Stimulated activated CD4-positive, alpha-beta T cell treated with anti-CD3 and anti-CD28 coated beads, Interleukin-4, amount 100 ng/mL, for 48 hours (primary cell): Measurements from ENCODE around the gene HIPK2.

Experiments
- DNase-seq, 2 donors: peaks; one replicate each; pipeline ENCODE4 v3.0.0-alpha.2; 2020; ENCODE audit warnings: low read depth in 2 of 2

Gene HIPK2

DNA sequence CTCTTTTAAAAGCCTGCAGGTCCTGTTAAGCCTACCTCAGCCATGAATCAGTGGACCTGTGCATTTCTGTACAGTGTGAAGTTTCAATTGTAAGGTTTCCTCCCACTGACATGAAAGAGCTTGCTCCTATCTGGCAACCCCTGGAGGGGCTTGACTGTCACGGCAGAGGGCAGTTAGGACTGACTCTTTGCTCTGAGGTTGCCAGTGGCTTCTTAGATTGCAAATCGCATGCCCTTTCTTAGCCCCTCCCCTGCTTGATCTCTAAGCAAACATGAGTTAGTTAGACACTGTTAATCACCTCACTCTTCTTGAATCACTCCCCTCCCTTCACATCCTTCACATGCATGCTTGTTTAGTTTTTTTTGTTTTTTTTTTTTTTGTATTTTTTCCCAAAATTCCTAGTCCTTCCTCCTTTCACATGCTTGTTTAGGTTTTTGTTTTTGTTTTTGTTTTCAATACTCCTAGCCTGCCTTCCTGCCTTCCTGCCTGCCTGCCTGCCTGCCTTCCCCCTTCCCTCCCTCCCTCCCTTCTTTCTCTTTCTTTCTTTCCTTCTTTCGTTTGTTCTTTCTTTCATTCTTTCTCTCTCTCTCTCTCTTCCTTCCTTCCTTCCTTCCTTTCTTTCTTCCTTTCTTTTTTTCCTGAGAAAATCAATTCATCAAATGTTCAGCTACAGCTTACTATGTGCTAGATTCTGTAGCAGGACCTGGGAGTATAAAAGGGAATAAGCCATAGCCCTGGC is 6.0 kb upstream of the HIPK2 start:
- DNase-seq: no peak

DNA sequence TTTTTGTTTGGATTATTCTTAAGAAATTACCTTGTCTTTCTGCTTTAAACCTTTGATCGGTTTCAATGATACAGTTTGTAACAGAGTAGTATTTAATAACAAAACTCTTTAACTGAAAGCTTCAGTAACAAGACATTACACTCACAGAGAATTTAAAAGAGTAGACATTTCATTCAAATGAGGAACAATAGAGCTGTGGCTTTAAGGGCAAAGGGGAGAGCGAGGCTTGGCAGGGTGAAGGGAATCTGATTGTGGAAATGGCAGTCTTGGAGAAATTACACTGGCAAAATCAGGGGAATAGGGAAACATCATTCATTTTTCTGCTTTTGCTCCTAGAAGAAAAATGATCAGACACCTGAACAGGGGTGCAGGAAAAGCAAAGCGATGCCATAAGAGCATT is 5.1 kb upstream of the HIPK2 start:
- no peak for DNase-seq

DNA sequence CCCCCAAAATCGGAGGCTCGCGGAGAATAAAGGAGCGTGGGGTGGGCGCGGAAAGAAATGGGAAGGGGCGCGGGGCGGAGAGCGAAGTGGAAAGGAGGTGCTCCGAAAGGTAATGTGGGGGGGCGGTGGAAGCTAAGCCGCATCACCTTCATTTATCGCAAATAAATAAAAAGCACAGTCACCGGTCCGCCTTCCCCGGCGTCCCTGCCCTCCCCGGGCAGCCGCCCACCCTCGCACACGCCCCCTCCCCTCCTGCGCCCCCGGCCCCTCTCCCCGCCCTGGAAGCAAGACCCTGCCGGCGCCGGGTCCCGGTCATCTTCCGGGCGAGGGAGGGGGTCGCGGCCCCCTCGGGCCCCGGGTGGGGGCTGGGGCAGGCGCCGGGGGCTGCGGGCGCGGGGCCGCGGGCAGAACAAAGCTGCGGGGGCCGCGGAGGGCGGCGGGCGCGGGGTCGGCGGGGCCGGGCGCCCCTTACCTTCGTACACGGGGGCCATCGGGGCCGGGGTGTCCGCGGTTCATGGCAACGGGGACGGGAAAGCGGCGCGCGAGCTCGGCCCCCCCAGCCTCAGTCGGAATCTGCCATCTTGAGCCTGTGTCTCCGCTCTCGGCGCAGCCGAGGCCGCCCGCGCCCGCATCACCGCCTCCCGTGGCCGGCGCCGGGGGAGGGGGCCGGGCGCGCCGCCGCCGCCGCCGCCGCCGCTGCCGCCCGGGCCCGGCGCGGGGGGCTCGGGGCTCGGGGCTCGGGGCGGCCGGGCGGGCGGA is 486 bp downstream of the HIPK2 start:
- no peak for DNase-seq

DNA sequence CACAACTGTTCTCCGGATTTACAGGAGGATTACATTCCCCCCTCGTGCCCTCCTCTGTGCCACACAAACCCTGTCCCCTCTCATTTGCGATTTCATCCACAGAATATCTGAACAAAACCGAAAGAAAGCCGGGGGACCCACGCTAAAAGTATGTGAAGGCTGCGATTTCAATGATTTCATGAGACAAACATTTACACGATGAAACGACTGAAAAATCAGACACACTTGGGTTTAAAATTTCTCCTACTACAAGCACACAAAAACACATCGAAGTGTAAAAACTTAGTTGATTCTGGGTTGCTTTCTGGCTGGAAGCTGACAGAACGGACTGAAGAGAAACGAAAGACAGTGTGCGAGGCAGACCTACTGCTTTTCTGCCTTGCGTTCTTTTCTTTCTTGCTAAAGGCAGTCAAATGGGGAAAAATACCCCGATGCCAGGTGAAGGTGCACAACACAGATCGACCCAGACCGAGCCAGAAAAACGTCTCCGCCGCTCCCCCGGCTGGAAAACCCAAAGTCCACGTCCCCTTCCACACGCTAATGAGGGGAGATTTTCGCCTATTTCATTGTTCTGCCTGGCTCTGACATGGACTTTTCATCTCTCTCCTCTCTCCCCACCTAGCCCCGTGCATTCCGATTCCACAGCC is 1.2 kb downstream of the HIPK2 start:
- DNase-seq: no peak

DNA sequence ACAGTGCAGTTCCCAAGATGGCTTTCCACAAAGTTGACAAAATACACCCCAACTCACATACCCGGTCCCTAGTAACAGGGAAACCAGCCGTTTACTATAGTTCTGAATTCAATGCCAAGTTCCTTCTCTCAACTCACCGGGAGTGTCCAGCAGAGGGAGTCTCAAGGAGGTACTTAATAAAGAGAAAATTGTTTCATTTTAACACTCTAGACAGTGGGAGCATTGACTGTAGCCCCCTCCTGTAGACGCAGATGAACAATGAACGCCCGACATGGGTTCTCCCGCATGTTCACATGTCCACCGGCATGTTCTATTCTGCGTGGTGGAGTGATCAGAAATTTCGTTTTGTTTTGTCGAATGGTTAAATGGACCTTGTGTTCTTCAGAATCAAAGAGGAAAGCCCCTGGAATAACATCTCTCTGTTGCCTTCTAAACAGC is 1.9 kb downstream of the HIPK2 start:
- peak in 1 of 2 donors; percentile 45 for DNase-seq

DNA sequence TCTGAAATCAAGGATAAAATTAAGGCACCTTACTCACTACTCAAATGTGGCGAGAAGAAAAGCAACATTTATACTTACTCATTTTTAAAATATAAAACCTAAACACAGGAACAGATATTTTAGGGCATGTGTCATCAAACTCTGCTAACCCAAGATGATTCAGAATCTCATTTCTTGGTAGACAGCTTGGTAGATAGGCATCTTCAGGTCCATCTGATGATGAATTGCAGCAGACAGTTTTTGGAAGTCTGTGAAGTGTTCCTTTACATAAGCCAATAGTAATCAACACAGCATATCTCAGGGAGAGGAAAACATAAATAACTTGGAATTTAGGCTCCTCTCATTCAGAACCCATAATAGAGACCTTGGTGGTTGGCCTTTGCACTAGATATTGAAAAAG is 3.4 kb downstream of the HIPK2 start:
- DNase-seq: no peak

DNA sequence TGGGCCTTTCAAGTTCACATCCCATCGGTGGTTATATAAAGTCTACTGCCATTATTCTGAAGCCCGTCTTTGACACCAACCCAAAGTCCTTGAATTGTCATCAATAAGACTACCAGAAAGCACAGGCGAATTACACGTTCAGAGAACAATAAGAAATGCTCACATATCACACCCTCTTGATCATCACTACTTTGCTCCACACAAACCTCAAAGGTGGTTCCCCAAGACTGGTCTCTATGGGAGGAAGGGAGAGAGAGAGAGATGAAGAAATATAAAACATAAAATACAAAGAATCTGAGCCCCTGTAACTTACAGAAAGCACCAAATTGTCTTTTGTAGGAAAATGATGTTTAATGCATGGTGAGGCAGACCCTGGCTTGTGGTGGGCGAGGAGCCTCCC is 4.4 kb downstream of the HIPK2 start:
- no peak for DNase-seq

DNA sequence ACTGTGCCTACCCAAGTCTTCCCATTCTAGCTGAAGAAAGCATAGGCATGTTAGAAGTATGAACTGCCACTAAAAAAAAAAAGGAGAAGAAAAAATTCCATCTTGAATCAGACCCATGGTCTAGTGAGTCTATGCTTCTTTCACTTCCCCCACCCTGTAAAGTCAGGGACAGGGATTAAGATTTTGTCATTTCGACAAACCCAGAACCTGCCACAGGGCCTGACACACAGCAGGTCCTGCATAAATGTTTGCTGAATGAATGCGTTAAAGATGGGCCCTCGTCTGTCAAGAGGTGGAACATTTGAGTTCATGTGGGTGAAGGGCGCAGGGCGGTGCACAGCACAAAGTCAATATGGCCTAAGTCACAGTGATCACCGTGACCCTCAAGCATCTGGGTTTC is 4.9 kb downstream of the HIPK2 start:
- no peak for DNase-seq

DNA sequence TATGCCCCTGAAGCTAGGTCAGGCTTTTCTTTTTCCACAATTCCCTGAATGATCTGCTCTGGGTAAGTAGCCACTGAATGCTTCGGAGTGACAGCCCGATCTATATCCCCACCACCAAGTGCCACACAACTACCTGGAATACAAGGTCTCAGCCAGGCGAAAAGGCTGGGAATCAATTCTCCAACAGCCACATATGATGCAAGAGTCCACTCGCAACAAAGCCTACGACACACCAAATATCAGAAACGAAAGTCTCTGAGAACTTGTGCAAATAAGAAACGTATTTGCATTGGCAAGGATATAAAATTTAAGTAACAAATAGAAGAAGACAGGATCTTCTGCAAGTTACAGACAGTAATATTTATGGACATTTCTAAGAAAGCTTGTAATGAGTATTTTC is 5.7 kb downstream of the HIPK2 start:
- DNase-seq: no peak

DNA sequence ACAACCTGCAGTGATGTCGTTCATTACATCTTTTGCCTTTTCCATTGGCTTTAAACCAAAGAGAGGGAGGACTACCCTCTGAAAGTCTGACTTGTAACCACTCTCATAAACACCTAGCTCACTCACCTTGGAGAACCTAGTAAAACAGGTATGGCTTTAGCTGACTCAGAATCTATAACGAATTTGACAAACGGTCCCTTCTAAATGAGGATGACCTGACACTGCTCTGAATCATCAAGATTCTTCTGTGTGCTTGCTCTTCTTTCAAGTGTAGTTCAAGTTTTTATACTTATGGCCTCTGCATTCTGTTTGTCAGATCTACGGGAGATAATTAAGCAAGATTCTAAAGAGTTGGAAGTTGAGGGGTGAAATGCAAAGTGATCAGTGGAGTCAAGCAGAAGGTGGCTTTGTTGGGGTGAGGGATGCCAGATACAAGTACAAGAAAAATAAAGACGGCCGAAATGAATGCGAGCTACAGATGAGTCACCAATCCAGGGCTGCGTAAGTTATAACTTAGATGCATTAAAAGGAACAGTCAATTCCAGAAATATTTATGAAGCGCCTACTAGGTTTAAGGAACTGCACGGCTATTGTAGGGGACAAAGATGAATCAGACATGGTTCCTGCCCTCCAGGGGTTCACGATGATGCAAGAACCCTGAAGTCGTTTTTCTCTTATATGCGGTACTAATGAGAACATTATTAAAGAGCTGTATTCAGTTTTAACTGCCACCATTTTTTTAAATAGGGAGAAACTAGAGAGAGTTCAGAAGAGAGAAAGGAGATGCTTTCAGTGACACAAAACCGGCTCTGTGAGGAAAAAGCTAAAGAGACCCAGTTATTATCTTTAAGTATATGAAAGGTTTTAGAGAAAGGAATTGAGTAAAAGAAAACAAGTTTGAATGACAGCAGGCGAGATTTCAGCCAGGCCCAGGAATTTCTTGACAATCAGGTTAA is 6.5 kb downstream of the HIPK2 start:
- DNase-seq: no peak

DNA sequence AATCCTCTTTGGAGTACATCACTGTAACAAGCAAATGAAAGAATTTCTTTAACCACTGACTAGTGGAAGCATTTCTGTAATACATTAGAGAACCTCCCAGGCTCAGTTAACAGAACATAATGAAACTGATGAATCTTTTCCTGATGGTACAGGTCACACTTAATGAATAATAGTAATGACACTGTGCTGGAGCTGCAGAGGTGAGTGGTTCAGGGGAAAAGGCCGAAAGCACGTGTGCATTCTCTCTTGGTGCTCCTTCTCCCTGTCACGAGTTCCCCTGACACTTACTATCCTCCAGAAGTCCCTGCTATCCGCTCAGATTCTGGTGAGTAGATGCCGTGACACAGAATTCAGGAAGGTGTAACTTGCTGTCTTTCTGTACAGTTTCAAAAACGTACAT is 8.0 kb downstream of the HIPK2 start:
- no peak for DNase-seq

DNA sequence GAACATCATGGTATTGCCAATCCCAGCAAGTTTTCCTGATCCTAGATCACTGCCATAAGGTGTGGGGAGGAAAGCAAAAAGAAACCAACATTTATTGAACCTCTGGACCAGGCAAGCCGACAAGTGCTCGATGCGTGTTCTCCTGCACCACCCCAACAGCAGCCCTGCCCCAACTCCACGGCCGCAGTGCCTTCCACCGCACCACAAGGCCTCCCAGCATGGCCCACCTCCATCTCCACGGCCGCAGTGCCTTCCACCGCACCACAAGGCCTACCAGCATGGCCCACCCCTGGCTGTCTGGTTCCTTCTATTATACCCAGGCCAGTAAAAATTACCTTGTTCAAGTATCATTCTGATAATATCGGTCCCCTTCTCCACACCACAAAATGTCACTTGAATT is 8.7 kb downstream of the HIPK2 start:
- DNase-seq: no peak

DNA sequence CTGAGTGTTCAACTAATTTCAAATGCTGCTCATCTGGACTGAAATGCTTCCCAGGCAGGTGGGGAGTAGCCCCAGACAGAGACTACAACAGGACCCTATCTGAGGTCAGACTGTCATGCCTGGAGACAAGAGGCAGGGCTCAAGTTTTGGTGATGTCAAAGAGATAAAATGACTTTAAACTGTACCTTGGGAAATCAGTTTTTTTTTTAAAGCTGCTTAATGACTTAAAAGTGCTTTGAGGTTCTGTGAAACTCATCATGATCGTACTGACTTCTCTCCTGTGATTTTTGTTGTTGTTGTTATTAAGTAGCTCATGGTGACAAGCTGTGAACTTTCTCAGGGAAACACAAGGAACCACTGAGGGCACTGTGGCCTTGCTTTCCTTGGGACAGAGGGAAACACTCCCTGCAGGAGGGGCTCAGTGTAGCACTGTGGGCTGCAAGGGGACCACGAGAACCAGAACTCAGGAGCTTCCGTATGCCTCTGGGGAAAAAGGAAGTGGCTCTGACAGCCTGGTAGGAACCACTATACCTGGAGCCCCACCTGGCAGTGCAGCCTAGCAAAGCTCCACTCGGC is 9.5 kb downstream of the HIPK2 start:
- no peak for DNase-seq

DNA sequence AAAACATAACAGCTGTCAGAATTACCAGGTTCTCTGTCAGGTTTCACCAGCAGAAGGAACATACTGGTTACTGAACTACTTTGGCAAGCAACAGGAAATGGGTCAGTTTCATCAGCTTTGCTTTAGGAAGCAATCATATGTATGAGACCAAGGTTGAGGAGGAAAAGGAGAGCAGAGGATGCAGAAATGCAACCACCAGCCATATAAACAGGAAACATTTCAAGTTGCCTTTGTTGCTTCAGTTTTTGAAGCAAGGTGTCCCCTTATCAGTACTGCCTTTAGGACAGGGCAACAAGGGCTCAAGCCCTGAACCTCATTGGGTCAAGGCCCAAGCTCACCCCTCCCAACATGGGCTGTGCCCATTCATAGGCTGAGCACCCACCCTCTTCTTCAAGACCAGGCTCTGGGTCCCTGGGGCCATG is 10.2 kb downstream of the HIPK2 start:
- no peak for DNase-seq

DNA sequence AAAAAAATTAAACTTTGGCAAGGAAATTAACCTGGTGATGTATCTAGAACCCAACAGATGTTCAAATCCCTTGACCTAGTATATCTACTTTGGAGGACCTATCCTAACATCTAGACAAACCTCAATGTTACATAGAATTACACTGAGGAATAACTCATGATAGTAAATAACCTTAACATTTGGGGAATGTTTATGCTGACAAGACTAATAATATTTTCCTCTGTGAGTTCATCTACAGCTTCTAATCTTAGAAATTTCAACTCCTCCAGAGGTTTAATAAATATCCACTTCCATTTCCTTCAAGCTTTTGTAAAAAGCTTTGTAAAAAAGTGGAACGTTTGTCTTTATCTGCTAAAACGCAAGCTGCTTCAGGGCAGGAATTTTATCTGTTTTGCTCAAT is 12.7 kb downstream of the HIPK2 start:
- no peak for DNase-seq

DNA sequence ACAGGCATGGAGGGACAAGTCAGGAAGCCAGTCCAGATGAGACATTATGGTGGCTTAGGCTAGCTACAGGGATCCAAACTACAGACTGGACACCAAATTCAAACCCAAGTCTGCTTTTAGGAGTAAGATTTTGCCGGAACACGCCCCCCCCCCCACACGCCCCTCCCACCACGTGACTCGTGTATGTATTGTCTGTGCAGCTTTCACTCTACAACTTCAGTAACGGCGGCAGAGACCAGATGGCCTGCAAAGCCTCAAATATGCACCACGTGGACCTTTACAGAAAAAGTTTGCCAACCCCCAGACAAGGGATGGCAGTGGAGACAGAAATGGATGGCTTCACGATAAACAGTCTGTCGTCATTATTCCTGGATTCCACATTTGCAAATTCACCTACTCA is 14.5 kb downstream of the HIPK2 start:
- no peak for DNase-seq

DNA sequence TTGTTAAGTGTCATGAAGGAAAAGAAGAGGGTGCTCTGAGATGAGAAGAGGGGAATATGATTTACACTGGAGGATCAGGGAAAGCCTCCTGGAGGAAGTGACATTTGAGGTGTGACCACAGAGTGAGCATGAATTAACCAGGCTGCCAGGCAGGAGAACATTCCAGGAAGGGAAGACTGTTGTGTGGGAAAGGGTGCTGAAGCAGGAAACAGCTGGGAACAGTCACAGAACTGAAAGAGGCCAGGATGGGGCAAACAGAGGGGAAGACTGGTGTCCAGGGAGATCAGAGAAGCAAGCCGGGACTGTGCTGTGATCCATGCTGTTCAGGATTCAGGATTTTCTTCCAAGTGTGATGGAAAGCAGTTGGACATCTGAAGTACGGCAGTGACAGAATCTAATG is 14.9 kb downstream of the HIPK2 start:
- no peak for DNase-seq

DNA sequence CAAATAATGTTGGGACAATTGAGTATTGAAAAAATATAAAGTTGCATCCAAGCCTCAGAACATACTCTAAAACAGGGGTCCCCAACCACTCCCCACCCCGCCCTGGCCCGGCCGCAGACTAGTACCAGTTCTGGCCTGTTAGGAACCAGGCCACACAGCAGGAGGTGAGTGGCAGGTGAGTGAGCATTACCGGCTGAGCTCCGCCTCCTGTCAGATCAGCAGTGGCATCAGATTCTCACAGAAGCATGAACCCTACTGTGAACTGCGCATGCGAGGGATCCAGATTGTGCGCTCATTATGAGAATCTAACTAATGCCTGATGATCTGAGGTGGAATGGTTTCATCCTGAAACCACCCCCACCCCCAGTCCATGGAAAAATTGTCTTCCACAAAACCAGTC is 19.4 kb downstream of the HIPK2 start:
- no peak for DNase-seq

DNA sequence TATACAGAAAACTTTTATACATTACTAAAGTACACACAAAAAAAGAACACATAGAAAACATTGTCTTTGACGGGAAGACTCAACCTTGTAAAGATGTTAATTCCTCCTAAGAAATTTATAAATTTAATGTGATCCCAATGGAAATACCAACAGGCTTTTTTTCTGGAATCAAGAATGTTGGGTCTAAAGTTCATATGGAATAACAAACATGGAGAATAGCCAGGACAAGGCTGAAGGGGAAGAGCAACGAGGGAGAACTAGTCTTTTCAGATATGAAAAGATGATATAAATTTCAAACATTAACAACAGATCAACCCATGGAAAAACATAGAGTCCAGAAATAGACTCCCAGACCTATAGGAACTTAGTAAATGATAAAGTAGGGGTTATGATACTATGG is 19.8 kb downstream of the HIPK2 start:
- no peak for DNase-seq

DNA sequence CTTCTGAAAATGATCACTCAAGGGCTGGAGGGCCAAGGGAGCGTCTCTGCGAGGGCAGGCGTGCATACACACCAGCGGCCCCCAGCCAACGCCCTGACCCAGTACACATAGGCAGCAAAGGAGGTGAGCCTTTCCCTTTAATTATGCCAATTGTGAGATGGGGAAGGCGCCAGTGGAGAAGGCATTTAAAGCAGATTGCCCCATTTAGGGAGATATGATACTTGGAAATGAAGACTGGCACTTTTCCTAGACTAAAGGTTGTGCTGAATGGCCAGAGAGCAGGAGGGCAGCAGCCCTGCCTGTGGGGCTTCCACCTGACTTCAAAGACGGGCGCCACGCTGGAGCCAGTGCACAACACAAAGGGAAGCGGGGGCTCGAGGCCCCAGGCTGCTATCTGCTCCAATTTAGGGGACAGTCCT is 24.1 kb downstream of the HIPK2 start:
- no peak for DNase-seq

DNA sequence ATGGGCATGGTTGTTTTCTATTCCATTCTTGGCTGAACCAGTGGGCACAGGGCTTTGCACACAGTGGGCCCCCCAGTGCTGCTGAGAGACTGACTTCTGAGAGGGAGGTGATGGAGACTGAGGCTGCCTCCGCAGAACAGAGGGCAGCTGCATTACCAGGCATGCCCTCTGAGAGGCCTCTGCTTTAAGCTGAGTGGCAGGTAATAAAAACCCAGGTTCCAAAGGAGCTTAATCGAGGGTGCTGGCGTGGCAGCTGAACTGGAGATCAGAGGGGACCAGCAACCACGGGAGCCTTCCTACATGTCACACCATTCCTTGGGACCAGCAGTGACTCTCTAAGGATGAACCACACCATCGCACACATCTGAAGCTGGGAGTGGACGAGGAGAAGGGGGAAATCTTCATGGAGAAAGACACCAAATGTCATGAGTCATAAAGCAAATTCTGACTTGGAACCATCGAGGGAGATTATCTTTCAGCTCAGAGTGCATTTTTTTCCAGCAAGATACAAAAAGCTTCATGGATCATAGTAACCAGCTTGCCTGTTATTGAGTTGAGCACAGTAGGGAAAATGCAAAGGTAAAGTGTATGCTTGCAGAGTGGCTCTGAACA is 24.6 kb downstream of the HIPK2 start:
- DNase-seq: no peak
